ENCODE measurements around the gene ZBTB26.

DNA sequence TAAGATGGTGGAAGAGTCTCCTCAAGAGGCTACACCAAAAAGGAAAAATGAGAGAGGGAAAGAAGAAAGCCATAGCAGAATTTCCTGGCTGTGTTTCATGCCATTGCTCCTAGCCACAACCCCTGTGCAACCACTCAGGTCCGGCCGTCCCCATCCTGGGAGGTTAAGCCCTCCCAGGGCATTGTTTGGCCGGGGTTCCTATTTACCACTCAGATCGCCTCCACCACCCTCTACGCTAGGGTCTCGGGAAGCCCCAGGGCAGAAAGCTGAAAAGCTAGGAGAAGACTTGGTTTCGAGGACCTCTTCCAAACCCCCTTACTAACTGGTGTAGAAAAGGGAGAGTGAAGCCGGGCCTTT, 26.9 kb downstream of the ZBTB26 start:
- TF ChIP-seq, protein P1, sequence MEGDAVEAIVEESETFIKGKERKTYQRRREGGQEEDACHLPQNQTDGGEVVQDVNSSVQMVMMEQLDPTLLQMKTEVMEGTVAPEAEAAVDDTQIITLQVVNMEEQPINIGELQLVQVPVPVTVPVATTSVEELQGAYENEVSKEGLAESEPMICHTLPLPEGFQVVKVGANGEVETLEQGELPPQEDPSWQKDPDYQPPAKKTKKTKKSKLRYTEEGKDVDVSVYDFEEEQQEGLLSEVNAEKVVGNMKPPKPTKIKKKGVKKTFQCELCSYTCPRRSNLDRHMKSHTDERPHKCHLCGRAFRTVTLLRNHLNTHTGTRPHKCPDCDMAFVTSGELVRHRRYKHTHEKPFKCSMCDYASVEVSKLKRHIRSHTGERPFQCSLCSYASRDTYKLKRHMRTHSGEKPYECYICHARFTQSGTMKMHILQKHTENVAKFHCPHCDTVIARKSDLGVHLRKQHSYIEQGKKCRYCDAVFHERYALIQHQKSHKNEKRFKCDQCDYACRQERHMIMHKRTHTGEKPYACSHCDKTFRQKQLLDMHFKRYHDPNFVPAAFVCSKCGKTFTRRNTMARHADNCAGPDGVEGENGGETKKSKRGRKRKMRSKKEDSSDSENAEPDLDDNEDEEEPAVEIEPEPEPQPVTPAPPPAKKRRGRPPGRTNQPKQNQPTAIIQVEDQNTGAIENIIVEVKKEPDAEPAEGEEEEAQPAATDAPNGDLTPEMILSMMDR (IDR thresholded peaks at IDR 0.05; ENCODE audit: insufficient read depth, low read length, poor library complexity, severe bottlenecking): no peak
- TF ChIP-seq EZH2phosphoT487 (conservative IDR thresholded peaks at IDR 0.05; ENCODE audit: low read length): no peak

Data from SU-DHL-6 (cell line).